K562 (cell line): ENCODE data around the gene FBXO22. TPM values are rescaled to one million over a fixed set of nuclear protein-coding genes. Genes with fewer than 3 reads are reported as not detected.

ENCODE experiments used
- ATAC-seq: fragments of 200-7000 bp; cut with Tn5 transposase; 3 replicates; pipeline ENCODE4 v1.9.1; 2020; ENCODE audit warnings: moderate library complexity
- BruUV-seq: library from RNA; stranded (reverse); fragments of 400-500 nt; replicated peaks from 2 replicates; lab custom pipeline; 2021; lab: Mats Ljungman, UMichigan
- CTCF ChIA-PET: fragments of 300-600 bp; formaldehyde crosslinking; extraction: SDS; loops from one replicate; lab custom pipeline; 2021; ENCODE audit warnings: low intra/inter-chr PET ratio; lab: Yijun Ruan, JAX
- POLR2A ChIA-PET: fragments of 300-600, 350-650 bp; sonication (Branson Sonifier 250); formaldehyde crosslinking; extraction: SDS; loops from one replicate; lab custom pipeline; 2021; ENCODE audit warnings: antibody characterized with exemption, inconsistent platforms; lab: Yijun Ruan, JAX
- DNase-seq, 4 experiments: peaks; one replicate each; pipeline versions ENCODE4 v3.0.0 to v3.0.0-alpha.2; 2011 to 2018; ENCODE audit warnings: low spot score in 3 of 4, mixed read lengths in 3 of 4; ENCODE audit errors: extremely low read depth in 1 of 4
- FAIRE-seq: peaks from 2 replicates; lab custom pipeline; 2011; peaks lifted over from hg19 to GRCh38; lab: Jason Lieb, UNC
- H2AFZ ChIP-seq: 2 replicates; pipeline ENCODE4 v1.6.0; 2011; ENCODE audit warnings: low read depth, low read length, control low read depth, inconsistent platforms
- H3K27ac ChIP-seq: fragments of 200-600 bp; 3 replicates; pipeline ENCODE4 v1.8.0; 2011; ENCODE audit warnings: low read depth, mild to moderate bottlenecking, control low read depth, inconsistent platforms, low read length, moderate library complexity, mixed read lengths; ENCODE audit errors: extremely low read depth
- H3K27me3 ChIP-seq, 2 experiments: fragments of 300-600 bp in 1 of 2; 2 replicates in 1 of 2; 3 replicates in 1 of 2; pipeline versions ENCODE4 v1.6.0 to v1.8.0; 2011; ENCODE audit warnings: inconsistent platforms in 2 of 2, low read length in 2 of 2, mild to moderate bottlenecking in 1 of 2, mixed read lengths in 1 of 2, moderate library complexity in 1 of 2; ENCODE audit not compliant: control insufficient read depth in 2 of 2, insufficient read depth in 2 of 2
- H3K36me3 ChIP-seq: fragments of 300-600 bp; 3 replicates; pipeline ENCODE4 v1.8.0; 2011; ENCODE audit warnings: mild to moderate bottlenecking, low read length, inconsistent platforms; ENCODE audit not compliant: control insufficient read depth, insufficient read depth
- H3K4me1 ChIP-seq, 2 experiments: fragments of 200-600 bp in 1 of 2; replicated peaks in 1 of 2; 2 replicates in 1 of 2; 3 replicates in 1 of 2; pipeline versions ENCODE4 v1.5.1 to v1.8.0; 2011; ENCODE audit warnings: inconsistent platforms in 2 of 2, low read length in 2 of 2, mild to moderate bottlenecking in 1 of 2, mixed read lengths in 1 of 2, moderate library complexity in 1 of 2; ENCODE audit not compliant: control insufficient read depth in 2 of 2, insufficient read depth in 2 of 2
- H3K4me2 ChIP-seq: 2 replicates; pipeline ENCODE4 v1.6.1; 2011; ENCODE audit warnings: low read length, control low read depth, inconsistent platforms, mixed read lengths; ENCODE audit not compliant: insufficient read depth
- H3K4me3 ChIP-seq: fragments of 200-600 bp; sonication (generic), shearing (Covaris generic); 2 replicates; pipeline ENCODE4 v1.5.1; 2016; ENCODE audit warnings: control low read depth, inconsistent platforms
- H3K79me2 ChIP-seq: fragments of 200-600 bp; 3 replicates; pipeline ENCODE4 v1.8.0; 2011; ENCODE audit warnings: low read length, inconsistent platforms; ENCODE audit not compliant: control insufficient read depth, insufficient read depth
- H3K9ac ChIP-seq, 2 experiments: 2 replicates each; pipeline versions ENCODE4 v1.6.0 to v1.6.1; 2011; ENCODE audit warnings: low read depth in 2 of 2, low read length in 2 of 2, control low read depth in 1 of 2, inconsistent platforms in 1 of 2, mild to moderate bottlenecking in 1 of 2, mixed read lengths in 1 of 2; ENCODE audit not compliant: insufficient read depth in 1 of 2
- H3K9me1 ChIP-seq: one replicate; pipeline ENCODE4 v1.6.0; 2011; ENCODE audit warnings: inconsistent platforms, mild to moderate bottlenecking, low read length, moderate library complexity; ENCODE audit not compliant: control insufficient read depth, insufficient read depth
- H3K9me3 ChIP-seq: replicated peaks from 2 replicates; pipeline ENCODE4 v1.5.1; 2011; ENCODE audit warnings: low read depth, low read length, inconsistent platforms; ENCODE audit not compliant: control insufficient read depth, insufficient read depth
- H4K20me1 ChIP-seq: replicated peaks from 2 replicates; pipeline ENCODE4 v1.6.1; 2011; ENCODE audit warnings: low read length, inconsistent platforms, mixed read lengths; ENCODE audit not compliant: control insufficient read depth, insufficient read depth
- ATF3 ChIP-seq, 2 experiments: fragments of 450-650 bp in 1 of 2; sonication (generic) in 1 of 2; formaldehyde crosslinking in 1 of 2; IDR thresholded peaks in 1 of 2; conservative IDR thresholded peaks in 1 of 2; 2 replicates each; pipeline versions ENCODE4 v1.6.1 to v1.8.1; 2016 to 2023; ENCODE audit warnings: mild to moderate bottlenecking in 2 of 2, moderate library complexity in 2 of 2, inconsistent platforms in 1 of 2, missing genetic modification reagents in 1 of 2
- ELK3 ChIP-seq: fragments of 450-650 bp; formaldehyde crosslinking; IDR thresholded peaks from 2 replicates; pipeline ENCODE4 v1.4.0; 2020; ENCODE audit warnings: mild to moderate bottlenecking
- GTF2B ChIP-seq: IDR thresholded peaks from 2 replicates; pipeline ENCODE4 v1.6.1; 2011; ENCODE audit not compliant: insufficient read length; ENCODE audit errors: extremely low read depth
- KLF16 ChIP-seq: IDR thresholded peaks from 2 replicates; pipeline ENCODE4 v1.6.1; 2016; ENCODE audit warnings: antibody characterized with exemption
- MAFK ChIP-seq: IDR thresholded peaks from 2 replicates; pipeline ENCODE4 v1.6.1; 2011; ENCODE audit warnings: low read length, improper control_type of control experiment
- NFIC ChIP-seq: fragments of 450-650 bp; IDR thresholded peaks from 2 replicates; pipeline ENCODE4 v1.6.1; 2017; ENCODE audit warnings: mild to moderate bottlenecking, inconsistent platforms
- NRF1 ChIP-seq, 2 experiments: fragments of 450-650 bp; IDR thresholded peaks in 1 of 2; conservative IDR thresholded peaks in 1 of 2; 2 replicates each; pipeline ENCODE4 v1.6.1; 2014; ENCODE audit warnings: mild to moderate bottlenecking in 2 of 2
- RAD21 ChIP-seq, 2 experiments: fragments of 250-450 bp in 1 of 2; fragments of 450-650 bp in 1 of 2; sonication (Bioruptor Pico) in 1 of 2; formaldehyde crosslinking in 1 of 2; IDR thresholded peaks in 1 of 2; conservative IDR thresholded peaks in 1 of 2; 2 replicates each; pipeline versions ENCODE4 v1.4.0 to v1.8.0; 2020 to 2022; ENCODE audit warnings: mild to moderate bottlenecking in 2 of 2, moderate library complexity in 1 of 2
- RBBP5 ChIP-seq: fragments of 200-600 bp; sonication (generic); IDR thresholded peaks from 2 replicates; pipeline ENCODE4 v1.6.1; 2012; ENCODE audit warnings: borderline replicate concordance, mild to moderate bottlenecking, low read length, control low read depth, inconsistent platforms; ENCODE audit not compliant: insufficient read depth, poor library complexity, severe bottlenecking
- ZNF511 ChIP-seq: sonication (generic); formaldehyde crosslinking; IDR thresholded peaks from 2 replicates; pipeline ENCODE4 v1.8.0; 2022; ENCODE audit warnings: mild to moderate bottlenecking, missing genetic modification reagents
- ZNF639 ChIP-seq, 2 experiments: fragments of 200-800 bp in 1 of 2; sonication (Bioruptor generic) in 1 of 2; sonication (generic) in 1 of 2; formaldehyde crosslinking in 1 of 2; IDR thresholded peaks in 1 of 2; conservative IDR thresholded peaks in 1 of 2; 2 replicates each; pipeline versions ENCODE4 v1.5.0 to v1.6.1; 2016 to 2020; ENCODE audit warnings: missing compliant biosample characterization in 1 of 2, missing genetic modification characterization in 1 of 2, missing genetic modification reagents in 1 of 2
- ZNF766 ChIP-seq: fragments of 200-800 bp; sonication (Bioruptor generic); conservative IDR thresholded peaks from 2 replicates; pipeline ENCODE4 v1.6.1; 2016; ENCODE audit warnings: missing genetic modification characterization, missing compliant biosample characterization
- ZNF79 ChIP-seq: fragments of 250-450 bp; sonication (Bioruptor Pico); IDR thresholded peaks from 2 replicates; pipeline ENCODE4 v1.4.0; 2020; ENCODE audit warnings: low read depth, mild to moderate bottlenecking, moderate library complexity
- WGBS: fragments of 100-300 bp; shearing (Covaris generic); methylation state at CpG from one replicate; pipeline ENCODE4 v1.1.6; 2016; ENCODE audit warnings: low coverage, mixed read lengths; ENCODE audit not compliant: insufficient coverage; ENCODE audit errors: missing lambda C conversion rate; 5-methylcytosine and 5-hydroxymethylcytosine counted together
- in situ Hi-C: fragments of 300-500 bp; cut with MboI; formaldehyde crosslinking; loops from 4 replicates; pipeline ENCODE4 v1.15.0; 2018; ENCODE audit warnings: inconsistent platforms, mixed read lengths
- intact Hi-C: fragments of 100-400 bp; cut with micrococcal nuclease; formaldehyde crosslinking; loops from 2 replicates; pipeline ENCODE4 v1.14.2; 2022
- polyA plus RNA-seq, 8 experiments: library from polyadenylated mRNA; depleted of rRNA in 4 of 8; stranded (reverse) in 5 of 8; unstranded in 3 of 8; fragments of >200 nt; fragmentation: Nextera tagmentation in 2 of 8; fragmentation: Illumina TruSeq in 1 of 8; extraction: Ambion mirVana in 2 of 8; extraction: Trizol in 1 of 8; gene quantifications; 2 replicates each; pipeline versions ENCODE4 v1.2.1 to v1.2.3, GENCODE V29; 2011 to 2014; ENCODE audit warnings: inconsistent platforms in 1 of 8, missing spikeins in 1 of 8
- total RNA-seq, 7 experiments: library from RNA; depleted of rRNA in 6 of 7; stranded (reverse); fragments of >200 nt in 6 of 7; fragmentation: Illumina TruSeq in 2 of 7; extraction: Trizol in 2 of 7; gene quantifications; 2 replicates each; pipeline versions ENCODE4 v1.2.1 to v1.2.3, GENCODE V29; 2011 to 2021; ENCODE audit warnings: low replicate concordance in 1 of 7

The FBXO22 gene
- total and polyA plus RNA-seq, 9 of the 15 experiments (the other 6 are each of a cell fraction or from before 2014, with no cell fraction given), result 24.4 to 99.4 (median 66.5) TPM

- BruUV-seq, result no TSS peak
- H3K4me2 ChIP-seq, result no peak overlapping the region
- H3K79me2 ChIP-seq, result peaks cover 6% of the 10 kb centered on the region; the same call in 1 of the 3 replicates
- ATAC-seq (no peak), DNase-seq (no peak), FAIRE-seq (no peak)
- CTCF ChIA-PET, result no interaction called here
- H3K4me1 ChIP-seq, result peaks cover 0 to 15% of the 10 kb centered on the region in 2 experiments; a peak in 2 of 5 replicates
- no peaks in the 10 kb centered on the region for H3K9me1 ChIP-seq
- H4K20me1 ChIP-seq, result peaks cover 4% of the 10 kb centered on the region
- no peak overlapping the region for H3K9ac ChIP-seq
- TF ChIP-seq ELK3 (CRISPR knock-in tag), result no peak
- no peak for TF ChIP-seq ZNF766 (CRISPR knock-in tag)
- TF ChIP-seq ZNF79 (CRISPR knock-in tag), result no peak
- no peak for TF ChIP-seq NFIC
- no peak for TF ChIP-seq ZNF511
- no peak for TF ChIP-seq RAD21 (CRISPR knock-in tag; conservative IDR thresholded peaks at IDR 0.05 in 1 of 2, IDR thresholded peaks at IDR 0.05 in 1 of 2)
- TF ChIP-seq RBBP5, result no peak
- TF ChIP-seq GTF2B, result no peak
- no peak for TF ChIP-seq MAFK
- no peak for TF ChIP-seq NRF1 (conservative IDR thresholded peaks at IDR 0.05 in 1 of 2, IDR thresholded peaks at IDR 0.05 in 1 of 2)
- TF ChIP-seq ZNF639 (CRISPR knock-in tag; conservative IDR thresholded peaks at IDR 0.05 in 1 of 2, IDR thresholded peaks at IDR 0.05 in 1 of 2), result no peak
- TF ChIP-seq KLF16, result no peak
- TF ChIP-seq ATF3 (IDR thresholded peaks at IDR 0.05), result no peak
- no peak for TF ChIP-seq ATF3 (CRISPR knock-in tag; conservative IDR thresholded peaks at IDR 0.05)
- intact Hi-C loops (loop anchor here (10.0 kb wide), 2 partner anchors 217 to 243 kb away; no protein-coding TSS in a partner anchor), in situ Hi-C loops (loop anchor here (5.0 kb wide), 1 partner anchor 240 kb away; no protein-coding TSS in a partner anchor)
- H2AFZ ChIP-seq, result no peak overlapping the region
- H3K27ac ChIP-seq, result no peak overlapping the region
- WGBS, result 82% methylated on average over 4 of the region's 4 CpGs
- peaks cover 89% of the 10 kb centered on the region for H3K36me3 ChIP-seq
- H3K4me3 ChIP-seq, result no peak overlapping the region
- no peaks in the 10 kb centered on the region for H3K9me3 ChIP-seq
- no peaks in the 10 kb centered on the region for H3K27me3 ChIP-seq
- POLR2A ChIA-PET, result interaction anchor here (0.5 kb wide), 1 partner anchor 91 kb away, joined by 3 read pairs; no protein-coding TSS in a partner anchor
Measured at GRCh38 chr15:75927601-75928000, 23.9 kb downstream of the FBXO22 start.
